GM12878 (cell line): ENCODE data around the gene TM4SF4. TPM values are rescaled to one million over a fixed set of nuclear protein-coding genes. Genes with fewer than 3 reads are reported as not detected.

ENCODE experiments used
- ATF7 ChIP-seq: fragments of 450-650 bp; IDR thresholded peaks from 2 replicates; pipeline ENCODE4 v1.6.1; 2016; ENCODE audit warnings: low read depth, mild to moderate bottlenecking
- BACH1 ChIP-seq: fragments of 450-650 bp; IDR thresholded peaks from 2 replicates; pipeline ENCODE4 v1.6.1; 2017; ENCODE audit warnings: mild to moderate bottlenecking, borderline replicate concordance
- EGR1 ChIP-seq, 2 experiments: IDR thresholded peaks; 1 replicate in 1 of 2; 2 replicates in 1 of 2; pipeline ENCODE4 v1.6.1; 2011 to 2012; ENCODE audit warnings: low read depth in 2 of 2, low read length in 2 of 2, borderline replicate concordance in 1 of 2, mild to moderate bottlenecking in 1 of 2, moderate library complexity in 1 of 2
- GATAD2B ChIP-seq: fragments of 450-650 bp; conservative IDR thresholded peaks from 2 replicates; pipeline ENCODE4 v1.6.1; 2017; ENCODE audit warnings: low read depth, mild to moderate bottlenecking, moderate library complexity
- HCFC1 ChIP-seq: fragments of 150-350 bp; IDR thresholded peaks from 2 replicates; pipeline ENCODE4 v1.6.1; 2014; ENCODE audit warnings: low read length
- HDAC6 ChIP-seq: fragments of 200-600 bp; sonication (generic); IDR thresholded peaks from one replicate; pipeline ENCODE4 v1.8.0; 2017; ENCODE audit warnings: antibody characterized with exemption; ENCODE audit not compliant: unreplicated experiment
- IKZF1 ChIP-seq: fragments of 450-650 bp; conservative IDR thresholded peaks from 2 replicates; pipeline ENCODE4 v1.6.1; 2017; ENCODE audit warnings: antibody characterized with exemption, mild to moderate bottlenecking
- MYC ChIP-seq: IDR thresholded peaks from 2 replicates; pipeline ENCODE4 v1.6.1; 2011; ENCODE audit warnings: mild to moderate bottlenecking, low read length, moderate library complexity, inconsistent platforms; ENCODE audit not compliant: insufficient read depth, insufficient replicate concordance, insufficient read length, severe bottlenecking
- NFXL1 ChIP-seq: fragments of 450-650 bp; IDR thresholded peaks from 2 replicates; pipeline ENCODE4 v1.6.1; 2017; ENCODE audit warnings: antibody characterized with exemption, mild to moderate bottlenecking, borderline replicate concordance
- NFYA ChIP-seq: IDR thresholded peaks from 2 replicates; pipeline ENCODE4 v1.6.1; 2011; ENCODE audit warnings: low read depth, mild to moderate bottlenecking, low read length, improper control_type of control experiment, borderline replicate concordance
- PAX8 ChIP-seq: fragments of 450-650 bp; IDR thresholded peaks from 2 replicates; pipeline ENCODE4 v1.6.1; 2017; ENCODE audit warnings: mild to moderate bottlenecking, moderate library complexity
- SUZ12 ChIP-seq: fragments of 200-600 bp; sonication (generic); IDR thresholded peaks from one replicate; pipeline ENCODE4 v1.6.1; 2018; ENCODE audit warnings: antibody characterized with exemption, mild to moderate bottlenecking; ENCODE audit not compliant: unreplicated experiment
- TAF1 ChIP-seq: IDR thresholded peaks from 2 replicates; pipeline ENCODE4 v1.6.1; 2011; ENCODE audit warnings: mild to moderate bottlenecking, low read depth, low read length, borderline replicate concordance
- TARDBP ChIP-seq: IDR thresholded peaks from 2 replicates; pipeline ENCODE4 v1.6.1; 2016; ENCODE audit warnings: borderline replicate concordance
- TCF12 ChIP-seq: IDR thresholded peaks from 2 replicates; pipeline ENCODE4 v1.6.1; 2011; ENCODE audit warnings: low read depth, mild to moderate bottlenecking, low read length
- TCF3 ChIP-seq: IDR thresholded peaks from 2 replicates; pipeline ENCODE4 v1.6.1; 2012; ENCODE audit warnings: low read depth, mild to moderate bottlenecking, low read length, borderline replicate concordance; ENCODE audit not compliant: insufficient read depth
- ZBED1 ChIP-seq: IDR thresholded peaks from 2 replicates; pipeline ENCODE4 v1.6.1; 2016; ENCODE audit warnings: borderline replicate concordance
- polyA plus RNA-seq, 11 experiments: library from polyadenylated mRNA; depleted of rRNA in 4 of 11; unstranded in 6 of 11; stranded (reverse) in 5 of 11; fragments of >200 nt; fragmentation: Nextera tagmentation in 4 of 11; fragmentation: Illumina TruSeq in 1 of 11; extraction: Ambion mirVana in 4 of 11; extraction: Trizol in 1 of 11; gene quantifications; 1 replicate in 1 of 11; 2 replicates in 10 of 11; pipeline versions ENCODE4 v1.2.1 to v1.2.3, GENCODE V29; 2011 to 2016; ENCODE audit warnings: inconsistent platforms in 2 of 11, missing spikeins in 2 of 11, low read depth in 1 of 11
- total RNA-seq, 4 experiments: library from RNA; depleted of rRNA in 3 of 4; stranded (reverse); fragments of >200 nt in 3 of 4; fragmentation: Illumina TruSeq in 1 of 4; extraction: Trizol in 1 of 4; gene quantifications; 2 replicates each; pipeline versions ENCODE4 v1.2.1 to v1.2.3, GENCODE V29; 2013 to 2021
- TF ChIP-seq, protein P1 (sequence below): fragments of 450-650 bp; IDR thresholded peaks from 2 replicates; pipeline ENCODE4 v1.6.1; 2017; ENCODE audit warnings: antibody characterized with exemption, mild to moderate bottlenecking, moderate library complexity
- TF ChIP-seq, protein P2 (sequence below): fragments of 450-650 bp; IDR thresholded peaks from 2 replicates; pipeline ENCODE4 v1.6.1; 2014; ENCODE audit warnings: mild to moderate bottlenecking
- TF ChIP-seq, protein P3 (sequence below): IDR thresholded peaks from 2 replicates; pipeline ENCODE4 v1.6.1; 2012; ENCODE audit warnings: improper control_type of control experiment, low read depth, low read length; ENCODE audit not compliant: insufficient replicate concordance
- TF ChIP-seq, protein P4 (sequence below): IDR thresholded peaks from 2 replicates; pipeline ENCODE4 v1.6.1; 2011; ENCODE audit warnings: low read depth, low read length, improper control_type of control experiment, borderline replicate concordance

TM4SF4 gene
- total and polyA plus RNA-seq, 10 of the 15 experiments (the other 5 are each of a cell fraction or from before 2014, with no cell fraction given): 0.06 to 1.3 TPM; not detected in 8

DNA sequence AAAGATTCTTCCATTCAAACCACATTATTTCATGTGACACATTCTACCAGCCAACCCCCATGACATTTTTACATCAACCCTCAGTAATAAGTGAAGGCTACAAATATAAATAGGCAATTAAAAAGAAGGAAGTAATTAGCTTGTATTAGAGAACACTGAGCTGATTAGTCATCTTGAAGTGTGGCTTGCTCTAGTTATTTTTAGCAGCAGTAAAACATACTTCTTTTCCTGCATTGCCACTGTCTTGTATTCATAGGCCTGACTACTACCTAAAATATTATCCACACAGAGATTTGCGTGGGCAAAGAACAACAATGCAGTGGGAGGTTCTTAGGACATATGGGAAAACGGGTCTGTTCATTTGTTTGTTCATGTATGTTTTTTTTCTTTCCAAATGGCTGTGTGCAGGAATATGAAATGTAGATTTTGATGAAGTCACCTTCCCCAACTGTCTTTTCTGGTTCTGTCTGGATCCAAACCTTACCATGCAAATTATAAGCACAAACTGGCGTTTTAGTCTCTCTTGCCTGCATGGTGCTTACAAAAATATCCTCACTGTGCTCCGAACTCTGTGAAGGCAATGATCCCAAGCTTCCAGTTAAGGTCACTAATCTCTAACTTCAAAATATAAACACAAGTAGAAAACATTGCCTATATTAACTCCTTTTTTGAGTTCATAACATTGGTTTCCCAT, 31.5 kb upstream of the TM4SF4 start (continued):
- no peak for TF ChIP-seq EGR1 (IDR thresholded peaks at IDR 0.05; ENCODE audit: borderline replicate concordance in 1 of 2, low read depth in 2 of 2, low read length in 2 of 2)
- TF ChIP-seq BACH1: peak; percentile 79; the same call in 1 of the 2 replicates
- TF ChIP-seq NFYA: no peak
- TF ChIP-seq GATAD2B: 0 out of 2 replicates have a peak, but pooled peaks have one; percentile 36
- no peak for TF ChIP-seq HCFC1
- TF ChIP-seq TCF3: no peak
- TF ChIP-seq IKZF1: peak; percentile 71
- TF ChIP-seq, protein P1, sequence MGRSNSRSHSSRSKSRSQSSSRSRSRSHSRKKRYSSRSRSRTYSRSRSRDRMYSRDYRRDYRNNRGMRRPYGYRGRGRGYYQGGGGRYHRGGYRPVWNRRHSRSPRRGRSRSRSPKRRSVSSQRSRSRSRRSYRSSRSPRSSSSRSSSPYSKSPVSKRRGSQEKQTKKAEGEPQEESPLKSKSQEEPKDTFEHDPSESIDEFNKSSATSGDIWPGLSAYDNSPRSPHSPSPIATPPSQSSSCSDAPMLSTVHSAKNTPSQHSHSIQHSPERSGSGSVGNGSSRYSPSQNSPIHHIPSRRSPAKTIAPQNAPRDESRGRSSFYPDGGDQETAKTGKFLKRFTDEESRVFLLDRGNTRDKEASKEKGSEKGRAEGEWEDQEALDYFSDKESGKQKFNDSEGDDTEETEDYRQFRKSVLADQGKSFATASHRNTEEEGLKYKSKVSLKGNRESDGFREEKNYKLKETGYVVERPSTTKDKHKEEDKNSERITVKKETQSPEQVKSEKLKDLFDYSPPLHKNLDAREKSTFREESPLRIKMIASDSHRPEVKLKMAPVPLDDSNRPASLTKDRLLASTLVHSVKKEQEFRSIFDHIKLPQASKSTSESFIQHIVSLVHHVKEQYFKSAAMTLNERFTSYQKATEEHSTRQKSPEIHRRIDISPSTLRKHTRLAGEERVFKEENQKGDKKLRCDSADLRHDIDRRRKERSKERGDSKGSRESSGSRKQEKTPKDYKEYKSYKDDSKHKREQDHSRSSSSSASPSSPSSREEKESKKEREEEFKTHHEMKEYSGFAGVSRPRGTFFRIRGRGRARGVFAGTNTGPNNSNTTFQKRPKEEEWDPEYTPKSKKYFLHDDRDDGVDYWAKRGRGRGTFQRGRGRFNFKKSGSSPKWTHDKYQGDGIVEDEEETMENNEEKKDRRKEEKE: no peak
- no peak for TF ChIP-seq TARDBP
- no peak for TF ChIP-seq NFXL1
- TF ChIP-seq TCF12: no peak
- TF ChIP-seq, protein P2, sequence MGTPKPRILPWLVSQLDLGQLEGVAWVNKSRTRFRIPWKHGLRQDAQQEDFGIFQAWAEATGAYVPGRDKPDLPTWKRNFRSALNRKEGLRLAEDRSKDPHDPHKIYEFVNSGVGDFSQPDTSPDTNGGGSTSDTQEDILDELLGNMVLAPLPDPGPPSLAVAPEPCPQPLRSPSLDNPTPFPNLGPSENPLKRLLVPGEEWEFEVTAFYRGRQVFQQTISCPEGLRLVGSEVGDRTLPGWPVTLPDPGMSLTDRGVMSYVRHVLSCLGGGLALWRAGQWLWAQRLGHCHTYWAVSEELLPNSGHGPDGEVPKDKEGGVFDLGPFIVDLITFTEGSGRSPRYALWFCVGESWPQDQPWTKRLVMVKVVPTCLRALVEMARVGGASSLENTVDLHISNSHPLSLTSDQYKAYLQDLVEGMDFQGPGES: no peak
- no peak for TF ChIP-seq PAX8
- no peak for TF ChIP-seq MYC
- TF ChIP-seq ZBED1: no peak
- peak; percentile 89 for TF ChIP-seq ATF7
- no peak for TF ChIP-seq HDAC6
- TF ChIP-seq SUZ12: no peak
- TF ChIP-seq, protein P3, sequence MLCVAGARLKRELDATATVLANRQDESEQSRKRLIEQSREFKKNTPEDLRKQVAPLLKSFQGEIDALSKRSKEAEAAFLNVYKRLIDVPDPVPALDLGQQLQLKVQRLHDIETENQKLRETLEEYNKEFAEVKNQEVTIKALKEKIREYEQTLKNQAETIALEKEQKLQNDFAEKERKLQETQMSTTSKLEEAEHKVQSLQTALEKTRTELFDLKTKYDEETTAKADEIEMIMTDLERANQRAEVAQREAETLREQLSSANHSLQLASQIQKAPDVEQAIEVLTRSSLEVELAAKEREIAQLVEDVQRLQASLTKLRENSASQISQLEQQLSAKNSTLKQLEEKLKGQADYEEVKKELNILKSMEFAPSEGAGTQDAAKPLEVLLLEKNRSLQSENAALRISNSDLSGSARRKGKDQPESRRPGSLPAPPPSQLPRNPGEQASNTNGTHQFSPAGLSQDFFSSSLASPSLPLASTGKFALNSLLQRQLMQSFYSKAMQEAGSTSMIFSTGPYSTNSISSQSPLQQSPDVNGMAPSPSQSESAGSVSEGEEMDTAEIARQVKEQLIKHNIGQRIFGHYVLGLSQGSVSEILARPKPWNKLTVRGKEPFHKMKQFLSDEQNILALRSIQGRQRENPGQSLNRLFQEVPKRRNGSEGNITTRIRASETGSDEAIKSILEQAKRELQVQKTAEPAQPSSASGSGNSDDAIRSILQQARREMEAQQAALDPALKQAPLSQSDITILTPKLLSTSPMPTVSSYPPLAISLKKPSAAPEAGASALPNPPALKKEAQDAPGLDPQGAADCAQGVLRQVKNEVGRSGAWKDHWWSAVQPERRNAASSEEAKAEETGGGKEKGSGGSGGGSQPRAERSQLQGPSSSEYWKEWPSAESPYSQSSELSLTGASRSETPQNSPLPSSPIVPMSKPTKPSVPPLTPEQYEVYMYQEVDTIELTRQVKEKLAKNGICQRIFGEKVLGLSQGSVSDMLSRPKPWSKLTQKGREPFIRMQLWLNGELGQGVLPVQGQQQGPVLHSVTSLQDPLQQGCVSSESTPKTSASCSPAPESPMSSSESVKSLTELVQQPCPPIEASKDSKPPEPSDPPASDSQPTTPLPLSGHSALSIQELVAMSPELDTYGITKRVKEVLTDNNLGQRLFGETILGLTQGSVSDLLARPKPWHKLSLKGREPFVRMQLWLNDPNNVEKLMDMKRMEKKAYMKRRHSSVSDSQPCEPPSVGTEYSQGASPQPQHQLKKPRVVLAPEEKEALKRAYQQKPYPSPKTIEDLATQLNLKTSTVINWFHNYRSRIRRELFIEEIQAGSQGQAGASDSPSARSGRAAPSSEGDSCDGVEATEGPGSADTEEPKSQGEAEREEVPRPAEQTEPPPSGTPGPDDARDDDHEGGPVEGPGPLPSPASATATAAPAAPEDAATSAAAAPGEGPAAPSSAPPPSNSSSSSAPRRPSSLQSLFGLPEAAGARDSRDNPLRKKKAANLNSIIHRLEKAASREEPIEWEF: no peak
- TF ChIP-seq TAF1: no peak
- TF ChIP-seq, protein P4, sequence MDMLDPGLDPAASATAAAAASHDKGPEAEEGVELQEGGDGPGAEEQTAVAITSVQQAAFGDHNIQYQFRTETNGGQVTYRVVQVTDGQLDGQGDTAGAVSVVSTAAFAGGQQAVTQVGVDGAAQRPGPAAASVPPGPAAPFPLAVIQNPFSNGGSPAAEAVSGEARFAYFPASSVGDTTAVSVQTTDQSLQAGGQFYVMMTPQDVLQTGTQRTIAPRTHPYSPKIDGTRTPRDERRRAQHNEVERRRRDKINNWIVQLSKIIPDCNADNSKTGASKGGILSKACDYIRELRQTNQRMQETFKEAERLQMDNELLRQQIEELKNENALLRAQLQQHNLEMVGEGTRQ: no peak
